Cardiac muscle cell (in vitro differentiated cells and primary cell): ENCODE data around the gene IMP4. TPM values are rescaled to one million over a fixed set of nuclear protein-coding genes. Genes with fewer than 3 reads are reported as not detected.

Source experiments
- DNase-seq, 2 donors: peaks; one replicate each; pipeline versions ENCODE4 v3.0.0 to v3.0.0-alpha.2; 2010 to 2017; ENCODE audit warnings: low read depth in 1 of 2, low spot score in 1 of 2
- H3K27ac ChIP-seq: fragments of 200-600 bp; sonication (generic); 2 replicates; pipeline ENCODE4 v1.5.1; 2016
- H3K27me3 ChIP-seq: fragments of 200-600 bp; sonication (generic); 2 replicates; pipeline ENCODE4 v1.6.0; 2016; ENCODE audit warnings: control low read depth
- H3K36me3 ChIP-seq: fragments of 200-600 bp; sonication (generic); 2 replicates; pipeline ENCODE4 v1.5.1; 2016; ENCODE audit warnings: control low read depth
- H3K4me1 ChIP-seq: fragments of 200-600 bp; sonication (generic); 2 replicates; pipeline ENCODE4 v1.8.1; 2017; ENCODE audit warnings: low read depth, mild to moderate bottlenecking, mixed run types
- H3K4me3 ChIP-seq: fragments of 200-600 bp; sonication (generic); 2 replicates; pipeline ENCODE4 v1.5.1; 2016; ENCODE audit warnings: mild to moderate bottlenecking
- H3K9me3 ChIP-seq: fragments of 200-600 bp; sonication (generic); 2 replicates; pipeline ENCODE4 v1.5.1; 2017; ENCODE audit warnings: low read depth, mild to moderate bottlenecking, control low read depth
- polyA plus RNA-seq: library from polyadenylated mRNA; unstranded; fragments of >200 nt; fragmentation: Nextera tagmentation; extraction: Ambion mirVana; gene quantifications from 2 replicates; pipeline ENCODE4 v1.2.1, GENCODE V29; 2016
- total RNA-seq: library from RNA; depleted of rRNA; stranded (reverse); fragments of >200 nt; gene quantifications from 2 replicates; pipeline ENCODE4 v1.2.3, GENCODE V29; 2016
- TF ChIP-seq, protein P1 (sequence below): IDR thresholded peaks from 2 replicates; pipeline ENCODE4 v1.5.1; 2012; ENCODE audit warnings: low read depth, mild to moderate bottlenecking, low read length

IMP4 gene
- total and polyA plus RNA-seq, 2 experiments from 2014 or later, result 65.2 to 91.5 TPM

DNA sequence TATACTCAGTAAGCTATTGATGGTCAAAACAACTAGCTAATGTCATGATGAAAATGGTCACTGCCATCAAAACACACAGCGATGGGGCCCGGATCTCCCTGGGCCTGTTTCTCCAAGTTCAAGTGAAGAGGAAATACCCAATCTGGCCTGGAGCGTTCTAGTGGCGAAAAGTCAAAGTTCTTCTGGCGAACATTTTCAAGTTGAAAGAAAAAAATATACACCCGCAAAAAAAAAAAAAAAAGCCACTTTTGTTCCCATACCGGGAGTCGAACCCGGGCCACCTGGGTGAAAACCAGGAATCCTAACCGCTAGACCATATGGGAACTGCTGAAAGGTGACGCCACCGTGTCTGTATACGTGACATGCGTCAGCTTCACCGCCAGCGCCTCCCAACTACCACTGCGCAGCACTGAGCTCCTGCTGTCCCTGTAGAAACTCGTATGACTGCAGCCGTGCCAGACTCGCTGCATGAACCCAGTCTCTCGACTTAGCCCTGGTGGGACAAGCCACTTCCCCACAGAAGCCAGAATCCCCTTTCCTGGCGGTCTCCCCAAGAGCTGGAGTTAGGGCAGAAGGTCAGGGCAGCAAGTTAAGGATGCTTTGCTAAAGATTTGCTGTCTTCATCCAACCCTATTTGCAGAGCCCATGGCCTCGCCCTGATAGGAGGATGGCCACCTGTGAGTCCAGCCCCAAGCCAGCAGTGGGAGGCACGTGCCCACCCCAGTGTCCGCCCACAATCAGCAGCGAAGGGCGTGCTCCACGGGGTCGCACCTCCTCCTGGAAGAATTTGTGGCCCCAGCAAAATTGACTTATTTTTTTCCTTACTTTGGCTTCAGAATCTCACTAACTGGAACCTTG, 5.6 kb upstream of the IMP4 start:
- peaks cover 7% of the 10 kb centered on the region for H3K4me1 ChIP-seq
- H3K4me3 ChIP-seq, result peak overlapping the region; percentile 49
- H3K36me3 ChIP-seq, result no peaks in the 10 kb centered on the region
- no peaks in the 10 kb centered on the region for H3K9me3 ChIP-seq
- peak; percentile 83 to 89 for DNase-seq
- peak overlapping the region; percentile 77 for H3K27ac ChIP-seq
- no peaks in the 10 kb centered on the region for H3K27me3 ChIP-seq
- TF ChIP-seq, protein P1, sequence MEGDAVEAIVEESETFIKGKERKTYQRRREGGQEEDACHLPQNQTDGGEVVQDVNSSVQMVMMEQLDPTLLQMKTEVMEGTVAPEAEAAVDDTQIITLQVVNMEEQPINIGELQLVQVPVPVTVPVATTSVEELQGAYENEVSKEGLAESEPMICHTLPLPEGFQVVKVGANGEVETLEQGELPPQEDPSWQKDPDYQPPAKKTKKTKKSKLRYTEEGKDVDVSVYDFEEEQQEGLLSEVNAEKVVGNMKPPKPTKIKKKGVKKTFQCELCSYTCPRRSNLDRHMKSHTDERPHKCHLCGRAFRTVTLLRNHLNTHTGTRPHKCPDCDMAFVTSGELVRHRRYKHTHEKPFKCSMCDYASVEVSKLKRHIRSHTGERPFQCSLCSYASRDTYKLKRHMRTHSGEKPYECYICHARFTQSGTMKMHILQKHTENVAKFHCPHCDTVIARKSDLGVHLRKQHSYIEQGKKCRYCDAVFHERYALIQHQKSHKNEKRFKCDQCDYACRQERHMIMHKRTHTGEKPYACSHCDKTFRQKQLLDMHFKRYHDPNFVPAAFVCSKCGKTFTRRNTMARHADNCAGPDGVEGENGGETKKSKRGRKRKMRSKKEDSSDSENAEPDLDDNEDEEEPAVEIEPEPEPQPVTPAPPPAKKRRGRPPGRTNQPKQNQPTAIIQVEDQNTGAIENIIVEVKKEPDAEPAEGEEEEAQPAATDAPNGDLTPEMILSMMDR, result no peak

DNA sequence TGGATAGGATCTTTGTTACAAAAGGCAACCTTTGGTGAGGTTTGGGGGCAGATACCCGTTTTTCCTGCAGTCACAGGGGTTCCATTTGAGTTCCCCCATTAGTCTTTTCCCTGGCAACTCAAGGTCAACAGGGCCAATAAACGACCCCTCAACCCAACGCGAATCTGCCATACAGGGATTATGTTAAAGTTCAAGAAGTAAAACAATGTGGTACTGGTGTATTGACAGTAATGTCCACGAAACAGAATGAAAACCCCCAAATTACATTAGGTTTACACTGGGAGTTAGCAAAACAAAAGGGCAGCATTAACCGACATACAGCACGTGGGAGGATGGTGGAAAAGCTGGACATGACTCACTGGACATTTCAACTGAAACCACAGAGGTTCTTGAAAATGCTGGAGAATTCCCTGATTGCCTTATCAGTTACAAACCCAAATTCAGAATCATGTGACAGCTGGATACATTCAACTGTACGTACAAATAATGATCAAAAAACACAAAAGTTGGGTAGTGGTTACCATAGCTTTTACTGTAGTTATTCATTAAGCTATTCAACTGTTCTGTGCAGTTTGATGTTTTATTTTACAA, 4.9 kb upstream of the IMP4 start:
- no peaks in the 10 kb centered on the region for H3K27me3 ChIP-seq
- no peaks in the 10 kb centered on the region for H3K36me3 ChIP-seq
- H3K9me3 ChIP-seq, result no peaks in the 10 kb centered on the region
- H3K27ac ChIP-seq, result peak overlapping the region; percentile 77
- TF ChIP-seq, protein P1, result no peak
- peaks cover 7% of the 10 kb centered on the region for H3K4me1 ChIP-seq
- peak overlapping the region; percentile 49 for H3K4me3 ChIP-seq
- peak in 1 of 2 donors; percentile 89 for DNase-seq

DNA sequence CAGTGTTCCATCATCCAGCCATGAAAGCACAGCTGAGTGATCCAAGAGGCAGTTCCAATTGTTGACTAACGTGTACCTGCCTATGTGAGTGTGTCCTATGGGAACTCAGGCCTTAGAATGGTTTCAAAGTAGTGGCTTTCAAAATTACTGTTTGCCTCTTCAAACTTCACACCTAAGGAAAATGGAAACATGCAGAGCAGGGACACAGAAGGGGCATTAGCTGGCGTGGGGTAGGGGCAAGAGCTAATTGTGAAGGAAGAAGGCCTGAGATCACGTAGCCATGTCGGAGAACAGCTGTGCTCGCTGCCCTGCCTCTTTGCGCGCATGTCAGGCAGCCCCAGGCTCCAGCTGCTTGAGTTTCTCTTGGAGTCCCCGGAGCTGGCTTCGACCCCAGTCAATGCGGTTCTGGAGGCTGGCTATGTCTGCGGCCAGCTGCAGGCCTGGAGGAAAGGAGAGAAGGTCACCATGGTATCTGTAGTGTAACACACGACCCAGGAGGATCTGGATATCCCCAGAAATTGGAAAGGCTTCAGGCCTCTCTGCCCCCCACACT, 3.8 kb upstream of the IMP4 start:
- DNase-seq, result no peak
- peaks cover 14% of the 10 kb centered on the region for H3K4me1 ChIP-seq
- H3K4me3 ChIP-seq, result no peak overlapping the region
- no peak overlapping the region for H3K27ac ChIP-seq
- TF ChIP-seq, protein P1, result no peak
- no peaks in the 10 kb centered on the region for H3K9me3 ChIP-seq
- no peaks in the 10 kb centered on the region for H3K36me3 ChIP-seq
- no peaks in the 10 kb centered on the region for H3K27me3 ChIP-seq

DNA sequence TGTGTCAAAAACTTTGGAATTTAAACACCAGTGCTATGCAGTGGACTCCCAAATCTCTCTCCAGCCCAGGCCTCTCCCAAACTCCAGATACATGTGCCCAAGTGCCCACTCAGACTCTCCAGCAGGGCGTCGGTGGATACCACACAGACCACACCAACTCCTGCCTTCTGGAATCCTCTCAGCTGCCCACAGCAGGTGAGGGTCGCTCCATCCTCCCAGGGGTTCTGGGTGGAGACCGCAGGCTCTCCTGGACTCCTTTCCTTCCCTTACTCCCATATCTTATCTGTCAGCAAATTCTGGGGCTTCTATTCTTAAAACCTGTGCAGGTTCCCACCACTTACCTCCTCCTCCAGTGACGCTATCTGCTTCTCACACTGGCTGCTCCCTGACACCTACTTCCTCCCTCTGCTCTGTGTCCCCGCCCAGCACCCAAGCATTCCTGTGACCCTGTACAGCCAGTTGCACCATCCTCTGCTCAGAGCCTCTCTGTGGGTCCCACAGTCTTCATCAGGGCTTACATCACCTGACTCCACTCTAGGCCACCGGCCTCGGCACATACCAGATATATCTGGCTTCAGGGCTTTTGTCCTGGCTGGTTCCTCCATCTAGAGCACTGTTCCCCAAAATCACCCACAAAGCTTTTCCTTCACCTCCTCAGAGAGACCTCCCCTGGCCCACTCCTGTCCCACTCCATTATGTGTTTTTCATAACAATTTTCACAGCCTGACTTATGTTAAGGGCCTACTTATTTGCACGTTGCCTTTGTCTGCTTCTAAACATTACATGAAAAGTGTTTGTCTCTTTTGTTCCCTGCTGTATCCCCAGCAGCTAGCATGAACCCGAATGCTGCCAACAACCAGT, 2.6 kb upstream of the IMP4 start:
- Histone ChIP-seq H3K4me1 (peaks cover 14% of the 10 kb centered on the region), H3K27me3 (no peaks in the 10 kb centered on the region), H3K9me3 (no peaks in the 10 kb centered on the region), H3K27ac (no peak overlapping the region), H3K36me3 (peaks cover 7% of the 10 kb centered on the region), H3K4me3 (no peak overlapping the region)
- TF ChIP-seq, protein P1, result no peak
- no peak for DNase-seq

DNA sequence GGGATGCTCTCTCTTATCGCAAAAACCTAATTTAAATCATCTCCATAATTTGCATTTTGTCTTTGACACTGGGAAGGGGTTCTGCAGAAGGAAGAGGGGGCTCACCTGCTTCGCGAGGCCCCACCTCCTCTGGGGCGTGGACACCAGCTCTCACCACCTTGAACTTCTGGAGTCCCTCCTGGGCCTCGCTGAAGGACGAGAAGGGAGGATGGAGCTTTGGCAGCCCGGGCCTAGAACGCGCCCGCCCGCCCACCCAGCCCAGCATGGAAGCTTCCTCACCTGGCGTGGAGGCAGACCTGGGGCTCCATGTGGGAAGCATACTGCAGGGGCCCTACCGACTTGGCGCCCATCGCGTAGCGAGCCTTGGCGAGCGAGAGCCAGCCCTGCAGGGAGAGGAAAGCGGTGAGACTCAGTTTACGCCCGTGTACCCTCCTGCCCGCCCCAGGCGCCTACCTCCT, 1.1 kb upstream of the IMP4 start:
- peak overlapping the region; percentile 55 for H3K4me3 ChIP-seq
- TF ChIP-seq, protein P1, result no peak
- H3K27ac ChIP-seq, result peak overlapping the region; percentile 71
- H3K9me3 ChIP-seq, result no peaks in the 10 kb centered on the region
- no peaks in the 10 kb centered on the region for H3K27me3 ChIP-seq
- DNase-seq, result no peak
- H3K36me3 ChIP-seq, result peaks cover 20% of the 10 kb centered on the region
- H3K4me1 ChIP-seq, result peaks cover 13% of the 10 kb centered on the region
